ENCODE results near the gene FOXN1. TPM values are rescaled to one million over a fixed set of nuclear protein-coding genes. Genes with fewer than 3 reads are reported as not detected.

FOXN1 gene
- polyA plus RNA-seq, 1 donor from 2014 or later: not detected

DNA sequence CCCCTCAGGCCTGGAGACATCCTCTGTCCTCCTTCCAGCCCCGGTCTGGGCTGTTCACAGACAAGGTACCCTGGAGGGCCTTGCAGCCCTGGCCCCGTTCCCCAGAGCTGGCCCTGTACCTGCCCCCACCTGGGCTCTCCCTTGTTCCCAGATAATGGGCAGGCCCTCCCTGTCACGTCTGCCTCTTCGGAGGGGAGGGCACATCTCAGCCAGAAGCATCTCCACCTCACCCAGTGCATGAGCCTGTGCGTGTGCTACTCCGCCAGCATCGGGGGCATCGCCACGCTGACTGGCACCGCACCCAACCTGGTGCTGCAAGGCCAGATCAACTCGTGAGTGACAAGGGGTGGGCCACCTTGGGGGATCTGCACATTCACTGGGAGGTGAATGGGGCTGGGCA lies 14.9 kb upstream of the FOXN1 start:
- H3K9me3 Mint-ChIP-seq: no peaks in the 10 kb centered on the region
- H3K27ac Mint-ChIP-seq: no peak overlapping the region
- no peak overlapping the region for H3K4me3 Mint-ChIP-seq
- H3K36me3 Mint-ChIP-seq: no peaks in the 10 kb centered on the region
- H3K27me3 Mint-ChIP-seq: peaks cover 4% of the 10 kb centered on the region
- peaks cover 0 to 5% (median 0%) of the 10 kb centered on the region in 3 donors for H3K4me1 Mint-ChIP-seq

DNA sequence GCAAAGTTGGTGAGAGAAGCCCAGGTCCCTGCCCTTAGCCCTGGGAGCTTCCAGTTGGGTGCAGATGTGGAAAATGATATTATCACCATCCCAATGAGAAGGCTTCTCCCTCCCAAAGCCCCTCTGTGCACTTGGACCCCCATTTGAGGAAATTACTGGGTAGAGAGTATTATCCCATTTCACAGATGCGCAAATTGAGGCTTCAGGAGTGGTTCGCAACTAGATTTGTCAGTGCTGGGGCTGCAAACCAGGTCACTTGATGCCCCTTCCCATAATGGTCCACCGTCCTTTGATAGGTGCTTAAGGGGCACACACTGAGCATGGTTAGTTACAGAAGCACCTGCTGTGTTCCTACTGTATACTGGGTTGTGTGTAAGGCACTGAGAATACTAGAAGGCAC lies 14.3 kb upstream of the FOXN1 start:
- Mint-ChIP-seq H3K4me3 (no peak overlapping the region), H3K27me3 (peaks cover 4% of the 10 kb centered on the region), H3K27ac (no peak overlapping the region), H3K9me3 (no peaks in the 10 kb centered on the region), H3K36me3 (no peaks in the 10 kb centered on the region), H3K4me1 (peaks cover 0 to 5% (median 0%) of the 10 kb centered on the region in 3 donors)

DNA sequence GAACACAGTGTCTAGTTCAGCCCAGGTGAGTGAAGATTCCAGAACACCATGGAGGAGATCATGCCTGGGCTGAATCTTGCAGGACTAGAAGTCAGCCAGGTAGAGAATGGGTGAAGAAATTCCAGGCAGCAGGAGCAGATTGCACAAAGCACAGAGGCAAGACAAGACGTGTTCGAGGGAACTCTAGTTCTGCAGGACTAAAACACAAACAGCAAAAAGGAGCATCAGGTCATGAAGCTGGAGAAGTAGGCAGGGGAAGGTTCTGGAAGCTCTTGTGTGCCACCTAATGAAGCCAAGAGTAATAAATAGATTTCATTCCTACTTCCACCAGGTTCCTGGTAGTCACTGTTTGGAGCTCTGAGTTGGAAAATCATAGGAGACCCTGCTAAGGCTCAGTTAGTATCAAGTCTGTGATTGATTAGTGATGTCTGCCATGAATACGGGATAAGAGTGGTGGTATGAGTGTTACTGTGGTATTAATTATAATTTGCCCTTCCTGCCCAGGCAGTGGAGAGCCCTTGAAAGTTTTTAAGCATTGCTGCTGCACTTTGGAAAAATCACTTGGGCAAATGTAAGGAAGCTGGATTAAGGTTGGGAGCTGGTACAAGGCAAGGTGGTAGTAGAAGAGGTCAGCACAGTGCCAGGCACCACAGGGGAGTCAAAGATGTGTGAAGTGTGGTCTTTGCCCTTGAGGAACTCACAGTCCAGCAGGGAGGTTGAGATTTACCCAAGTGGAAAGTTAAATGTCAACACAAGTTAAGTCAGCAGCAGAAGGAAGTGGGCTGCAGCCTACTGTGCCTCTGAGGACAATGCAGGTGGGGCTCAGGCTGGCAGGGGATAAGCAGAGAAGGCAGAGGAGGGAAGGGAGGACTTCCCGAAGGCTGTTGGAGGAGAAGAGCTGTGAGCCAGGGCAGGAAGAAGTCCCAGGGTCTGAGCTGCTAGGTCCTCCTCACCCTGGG lies 13.5 kb upstream of the FOXN1 start:
- no peak overlapping the region for H3K4me3 Mint-ChIP-seq
- H3K36me3 Mint-ChIP-seq: no peaks in the 10 kb centered on the region
- peaks cover 4% of the 10 kb centered on the region for H3K27me3 Mint-ChIP-seq
- peak overlapping the region in 1 of 3 donors; percentile 94 for H3K27ac Mint-ChIP-seq
- no peaks in the 10 kb centered on the region for H3K9me3 Mint-ChIP-seq
- H3K4me1 Mint-ChIP-seq: peaks cover 0 to 5% (median 0%) of the 10 kb centered on the region in 3 donors

DNA sequence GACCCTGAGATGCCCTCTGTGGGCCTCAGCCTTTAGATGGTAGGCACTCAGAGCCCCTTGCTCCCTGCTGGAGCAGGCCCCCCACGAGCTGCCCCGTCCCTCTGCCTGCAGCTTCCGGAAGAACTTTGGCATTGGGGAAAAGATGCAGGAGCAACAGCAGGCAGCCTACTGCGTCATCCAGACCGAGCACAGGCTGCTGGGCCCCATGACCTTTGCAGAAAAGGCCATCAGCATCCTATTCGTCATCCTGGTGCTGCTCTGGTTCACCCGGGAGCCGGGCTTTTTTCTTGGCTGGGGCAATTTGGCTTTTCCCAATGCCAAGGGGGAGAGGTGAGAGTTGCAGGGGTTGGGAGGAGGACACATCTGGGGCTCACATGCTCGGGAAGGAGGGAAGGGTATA lies 12.7 kb upstream of the FOXN1 start:
- Mint-ChIP-seq H3K27me3 (peaks cover 4% of the 10 kb centered on the region), H3K4me1 (peaks cover 0 to 5% (median 0%) of the 10 kb centered on the region in 3 donors), H3K9me3 (no peaks in the 10 kb centered on the region), H3K27ac (no peak overlapping the region), H3K4me3 (no peak overlapping the region), H3K36me3 (no peaks in the 10 kb centered on the region)

DNA sequence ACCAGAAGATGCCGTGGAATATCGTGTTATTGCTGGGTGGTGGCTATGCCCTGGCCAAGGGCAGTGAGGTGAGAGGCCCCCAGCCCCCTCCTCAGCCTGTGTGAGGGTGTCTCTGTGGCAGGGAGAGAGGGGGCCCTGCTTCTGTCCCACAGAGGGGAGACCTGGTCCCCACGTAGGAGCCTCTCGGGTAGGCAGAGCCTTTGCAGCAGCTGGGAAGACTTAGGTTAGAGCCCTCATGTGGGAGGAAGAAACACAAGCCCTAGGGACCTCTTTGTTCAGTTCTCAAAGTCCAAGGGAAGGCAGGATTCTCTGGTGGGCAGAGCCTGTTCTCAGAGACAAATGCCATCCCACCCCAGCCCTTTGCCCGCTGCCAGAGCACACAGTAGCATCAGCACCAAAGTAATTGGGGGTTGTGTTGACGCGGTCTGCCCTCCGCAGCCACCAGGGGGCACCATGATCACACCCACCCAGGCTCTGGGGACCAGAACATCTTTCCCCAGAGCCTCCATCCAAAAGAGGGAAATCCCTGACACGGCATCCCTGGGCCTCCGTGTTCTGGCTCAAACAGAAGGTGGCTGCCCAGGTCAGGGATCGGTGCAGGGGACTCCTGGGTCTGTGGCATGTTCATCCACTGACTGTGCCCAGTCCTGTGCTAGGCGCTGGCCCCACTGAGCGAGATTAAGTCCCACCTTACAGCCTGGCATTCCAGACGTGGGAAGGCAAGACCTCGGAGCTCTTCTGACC lies 11.5 kb upstream of the FOXN1 start:
- Mint-ChIP-seq H3K4me3 (no peak overlapping the region), H3K36me3 (no peaks in the 10 kb centered on the region), H3K4me1 (peaks cover 0 to 5% (median 0%) of the 10 kb centered on the region in 3 donors), H3K27ac (no peak overlapping the region), H3K9me3 (no peaks in the 10 kb centered on the region), H3K27me3 (peaks cover 3% of the 10 kb centered on the region)

DNA sequence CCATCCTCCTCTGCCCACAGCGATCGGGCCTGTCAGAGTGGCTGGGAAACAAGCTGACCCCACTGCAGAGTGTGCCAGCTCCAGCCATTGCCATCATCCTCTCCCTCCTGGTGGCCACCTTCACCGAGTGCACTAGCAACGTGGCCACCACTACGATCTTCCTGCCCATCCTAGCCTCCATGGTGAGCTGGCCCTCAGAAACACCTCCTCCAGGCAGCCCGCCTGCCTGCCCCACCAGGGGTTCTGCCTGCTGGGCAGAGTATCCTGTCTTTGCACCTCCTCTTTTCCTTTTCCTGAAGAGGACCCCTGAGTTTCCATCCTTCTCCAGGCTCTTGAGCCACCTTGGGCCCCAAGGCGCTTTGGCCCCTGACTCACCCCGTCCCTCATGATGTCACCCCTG lies 10.5 kb upstream of the FOXN1 start:
- Mint-ChIP-seq H3K36me3 (no peaks in the 10 kb centered on the region), H3K9me3 (no peaks in the 10 kb centered on the region), H3K27ac (no peak overlapping the region), H3K4me3 (no peak overlapping the region), H3K27me3 (peaks cover 3% of the 10 kb centered on the region), H3K4me1 (peaks cover 0 to 11% (median 4%) of the 10 kb centered on the region in 3 donors)

DNA sequence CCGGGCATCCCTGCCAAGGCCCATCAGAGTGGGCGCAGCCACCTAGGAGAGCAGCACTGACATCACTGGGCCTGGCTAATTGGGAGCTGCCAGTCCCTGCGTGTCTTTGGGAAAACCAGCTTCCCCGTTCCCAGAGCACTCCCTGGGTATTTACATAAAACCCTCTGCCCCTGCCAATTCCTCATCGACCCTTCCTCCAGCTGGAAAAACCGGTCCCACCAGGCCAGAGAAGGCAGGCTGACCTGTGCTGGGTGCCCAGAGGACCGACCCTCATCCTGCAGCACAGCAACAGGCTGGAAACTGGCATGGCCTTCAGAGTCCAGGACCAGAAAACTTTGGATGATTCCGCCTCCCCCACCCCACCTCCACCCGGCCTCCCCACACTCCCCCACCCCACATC lies 8.2 kb upstream of the FOXN1 start:
- H3K27me3 Mint-ChIP-seq: no peaks in the 10 kb centered on the region
- H3K9me3 Mint-ChIP-seq: no peaks in the 10 kb centered on the region
- no peak overlapping the region for H3K27ac Mint-ChIP-seq
- peaks cover 0 to 19% (median 14%) of the 10 kb centered on the region in 3 donors for H3K4me1 Mint-ChIP-seq
- H3K36me3 Mint-ChIP-seq: no peaks in the 10 kb centered on the region
- no peak overlapping the region for H3K4me3 Mint-ChIP-seq

DNA sequence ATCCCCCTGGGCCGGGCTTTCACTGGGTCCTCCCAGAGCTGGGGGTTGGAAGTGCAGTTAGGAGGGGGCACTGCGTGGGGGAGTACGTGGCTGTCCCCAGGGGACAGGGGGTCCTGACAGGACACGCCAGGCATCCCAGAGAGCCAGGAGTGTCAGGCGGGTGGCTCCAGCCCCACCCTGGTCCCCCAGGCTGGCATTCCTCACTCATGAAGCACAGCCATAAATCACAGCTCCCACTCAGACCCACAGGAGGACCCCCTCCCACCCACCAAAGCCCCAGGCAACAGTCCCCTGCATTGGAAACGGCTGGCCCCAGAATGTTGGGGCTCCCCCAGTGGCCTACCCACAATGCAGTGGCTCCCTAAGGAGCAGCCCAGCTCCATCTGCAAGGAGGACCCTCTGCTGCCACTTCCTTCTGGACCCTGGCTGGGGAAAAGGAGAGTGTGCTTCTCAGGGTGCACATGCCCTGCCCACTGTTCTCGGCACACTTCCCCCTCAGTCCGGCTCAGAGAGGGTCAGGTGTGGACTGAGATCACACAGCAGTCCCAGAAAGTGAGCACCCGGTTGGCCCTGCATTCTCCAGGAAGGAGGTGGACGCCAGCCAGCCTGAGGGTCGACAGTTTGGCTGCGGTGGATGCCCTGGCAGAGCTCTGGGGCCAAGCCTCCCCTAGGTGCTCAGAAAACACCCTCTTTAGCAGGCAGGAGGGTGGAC lies 7.3 kb upstream of the FOXN1 start:
- Mint-ChIP-seq H3K27ac (no peak overlapping the region), H3K4me1 (peaks cover 0 to 17% (median 14%) of the 10 kb centered on the region in 3 donors), H3K36me3 (no peaks in the 10 kb centered on the region), H3K9me3 (no peaks in the 10 kb centered on the region), H3K4me3 (no peak overlapping the region), H3K27me3 (no peaks in the 10 kb centered on the region)

DNA sequence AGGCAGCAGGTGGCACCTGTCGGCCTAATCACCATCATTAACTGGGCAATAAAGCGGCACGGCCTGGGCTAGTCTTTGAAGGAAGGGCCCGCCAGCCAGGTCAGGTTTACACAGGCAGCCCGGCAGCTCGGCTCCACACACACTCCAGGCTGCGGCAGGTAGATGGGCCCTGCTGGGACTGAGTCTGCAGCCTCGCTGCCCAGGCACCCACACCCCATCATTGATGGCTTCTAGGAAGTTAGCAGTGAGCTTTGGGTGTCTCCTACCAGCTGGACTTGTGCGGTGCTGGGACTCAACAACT lies 6.8 kb upstream of the FOXN1 start:
- Mint-ChIP-seq H3K36me3 (no peaks in the 10 kb centered on the region), H3K27me3 (no peaks in the 10 kb centered on the region), H3K4me1 (peaks cover 0 to 17% (median 14%) of the 10 kb centered on the region in 3 donors), H3K27ac (no peak overlapping the region), H3K9me3 (no peaks in the 10 kb centered on the region), H3K4me3 (no peak overlapping the region)

DNA sequence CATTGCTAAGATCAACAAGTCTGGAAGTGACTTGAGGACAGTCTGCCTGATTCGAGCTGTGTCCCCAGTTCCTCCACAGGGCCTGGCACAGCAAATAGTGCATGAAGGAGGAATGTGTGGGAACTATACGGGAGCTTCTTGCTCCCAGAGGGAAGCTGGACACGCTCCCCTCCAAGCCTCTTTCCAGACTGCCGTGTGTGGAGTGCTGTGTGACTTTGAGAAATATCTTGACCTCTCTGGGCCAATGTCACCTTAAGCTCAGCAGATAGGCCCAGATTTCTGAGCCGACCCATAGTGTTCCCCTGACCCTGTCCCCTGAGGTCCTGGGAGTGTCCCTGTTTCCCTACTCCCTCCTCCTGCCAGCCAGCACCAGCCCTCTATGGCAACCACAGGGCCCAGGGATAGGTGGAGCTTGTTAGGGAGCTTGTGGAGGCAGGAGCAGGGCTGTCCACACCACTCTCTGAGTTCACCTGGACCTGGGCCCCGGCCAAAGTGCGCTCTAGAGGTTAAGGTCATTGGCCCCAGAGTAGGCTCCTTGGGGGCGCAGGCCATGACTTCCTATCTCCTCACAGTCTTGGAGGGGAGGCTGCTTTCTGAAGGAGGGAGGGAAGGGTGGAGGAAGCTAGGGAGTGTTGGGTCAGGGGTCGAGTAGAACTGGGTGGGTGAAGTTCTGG lies 6.3 kb upstream of the FOXN1 start:
- no peaks in the 10 kb centered on the region for H3K9me3 Mint-ChIP-seq
- H3K4me3 Mint-ChIP-seq: no peak overlapping the region
- peaks cover 0 to 16% (median 14%) of the 10 kb centered on the region in 3 donors for H3K4me1 Mint-ChIP-seq
- H3K36me3 Mint-ChIP-seq: no peaks in the 10 kb centered on the region
- H3K27ac Mint-ChIP-seq: no peak overlapping the region
- H3K27me3 Mint-ChIP-seq: peaks cover 2% of the 10 kb centered on the region

DNA sequence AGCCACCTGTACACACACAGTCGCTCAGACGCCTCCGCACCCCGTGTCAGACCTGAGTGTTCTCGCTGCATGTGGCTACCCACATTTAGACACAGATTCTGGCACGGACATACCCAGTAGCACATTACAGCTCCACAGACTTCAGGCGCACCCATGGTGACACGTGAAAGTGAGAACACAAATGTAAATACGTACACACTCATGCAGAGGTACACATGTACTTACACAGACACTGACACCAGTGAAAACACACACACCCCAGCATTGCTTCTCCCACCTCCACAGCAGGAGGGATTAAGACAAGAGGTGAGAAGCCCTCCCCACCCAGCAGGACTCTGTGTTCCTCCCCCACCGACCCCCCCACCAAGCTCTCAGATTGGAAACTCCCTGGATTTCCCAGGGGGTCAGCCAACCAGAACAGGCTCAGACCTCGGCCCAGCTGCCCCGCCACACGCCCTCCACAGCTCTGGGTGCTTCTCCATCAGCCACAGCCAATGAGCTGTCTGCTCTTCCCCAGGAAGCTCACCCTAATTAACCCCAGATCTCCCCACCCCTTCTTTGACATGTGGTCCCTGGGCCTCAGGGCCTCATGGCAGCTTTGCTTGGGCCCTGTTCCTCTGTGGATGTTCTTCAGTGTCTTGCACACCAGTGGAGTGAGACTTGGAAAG lies 5.3 kb upstream of the FOXN1 start:
- no peaks in the 10 kb centered on the region for H3K36me3 Mint-ChIP-seq
- H3K4me1 Mint-ChIP-seq: peaks cover 0 to 15% (median 14%) of the 10 kb centered on the region in 3 donors
- peak overlapping the region in 1 of 3 donors; percentile 24 for H3K27ac Mint-ChIP-seq
- H3K9me3 Mint-ChIP-seq: no peaks in the 10 kb centered on the region
- peak overlapping the region in 2 of 4 donors; percentile 63 to 71 for H3K4me3 Mint-ChIP-seq
- peaks cover 4% of the 10 kb centered on the region for H3K27me3 Mint-ChIP-seq

DNA sequence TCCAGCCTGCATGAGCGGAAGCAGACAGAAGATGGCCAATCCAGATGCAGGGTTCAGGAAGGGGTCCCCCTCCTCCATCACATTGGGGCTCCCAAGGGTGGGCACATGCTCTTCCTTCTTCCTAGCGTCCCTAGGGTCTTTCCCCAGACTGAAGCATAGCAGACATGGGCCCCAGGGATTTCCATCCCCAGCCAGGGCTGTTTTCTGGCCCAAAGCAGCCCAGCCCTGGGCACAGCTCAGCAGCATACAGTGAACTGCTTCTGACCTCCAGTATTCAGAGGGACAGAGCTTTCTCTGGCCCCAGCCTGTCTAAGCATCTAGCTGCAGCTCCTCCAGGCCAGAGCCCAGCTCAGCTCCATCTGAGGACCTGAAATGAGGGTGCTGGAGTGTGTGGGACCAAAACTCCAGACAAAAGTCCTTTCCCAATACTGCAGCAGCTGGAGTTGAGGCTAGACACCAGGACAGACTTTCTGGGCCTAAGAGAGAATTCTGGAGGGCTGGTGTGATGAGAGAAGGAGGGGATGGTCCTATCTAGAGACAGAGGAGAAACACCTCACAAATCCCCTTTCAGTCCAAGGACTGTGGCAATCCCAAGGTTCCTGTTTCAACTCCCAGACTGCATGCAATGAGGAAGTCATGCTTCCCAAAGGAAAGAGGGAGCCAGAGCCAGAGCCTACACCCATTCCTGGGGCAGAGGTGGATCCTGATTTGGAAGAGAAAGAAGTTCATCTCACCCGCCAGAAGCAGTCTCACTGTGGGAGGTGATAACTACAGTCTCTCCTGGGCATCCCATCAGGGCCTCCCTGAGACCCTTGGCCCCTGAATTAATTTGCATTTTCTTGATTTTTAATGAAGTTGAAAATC lies 4.5 kb upstream of the FOXN1 start:
- Mint-ChIP-seq H3K27ac (peak overlapping the region in 1 of 3 donors; percentile 24), H3K27me3 (peaks cover 4% of the 10 kb centered on the region), H3K9me3 (no peaks in the 10 kb centered on the region), H3K4me3 (no peak overlapping the region), H3K36me3 (no peaks in the 10 kb centered on the region), H3K4me1 (peaks cover 0 to 15% (median 14%) of the 10 kb centered on the region in 3 donors)

DNA sequence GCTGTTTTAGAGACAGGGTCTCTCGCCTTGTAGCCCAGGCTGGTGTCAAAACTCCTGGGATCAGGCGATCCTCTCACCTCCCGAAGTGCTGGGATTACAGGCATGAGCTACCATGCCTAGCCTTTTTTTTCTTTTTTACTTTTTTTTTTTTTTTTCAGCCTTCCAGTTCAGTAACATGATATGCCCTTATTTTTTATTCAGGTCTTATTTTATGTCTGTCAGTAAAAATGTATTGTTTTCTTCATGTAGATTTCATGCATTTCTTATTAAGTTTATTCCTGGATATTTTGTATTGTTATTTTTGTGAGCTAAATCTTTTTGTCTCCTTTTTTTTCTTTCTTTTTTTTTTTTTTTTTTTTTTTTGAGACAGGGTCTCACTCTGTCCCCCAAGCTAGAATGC lies 2.7 kb upstream of the FOXN1 start:
- no peak overlapping the region for H3K27ac Mint-ChIP-seq
- H3K9me3 Mint-ChIP-seq: no peaks in the 10 kb centered on the region
- H3K36me3 Mint-ChIP-seq: no peaks in the 10 kb centered on the region
- no peak overlapping the region for H3K4me3 Mint-ChIP-seq
- H3K27me3 Mint-ChIP-seq: peaks cover 9% of the 10 kb centered on the region
- H3K4me1 Mint-ChIP-seq: peaks cover 0 to 15% (median 14%) of the 10 kb centered on the region in 3 donors

Data from IgD-negative memory B cell (primary cell).